HG03442 (cell line): ENCODE data around the gene ARL14EPL.
"Not testable (repeated sequence)": the region's sequence is repeated elsewhere in the genome, so short reads cannot be mapped to it uniquely, and the experiment has no call there.

ENCODE experiments used
- ATAC-seq: cut with Tn5 transposase; IDR thresholded peaks from one replicate; pipeline ENCODE4 v1.9.1; 2021; ENCODE audit warnings: mild to moderate bottlenecking, moderate library complexity; ENCODE audit not compliant: unreplicated experiment

The ARL14EPL gene

DNA sequence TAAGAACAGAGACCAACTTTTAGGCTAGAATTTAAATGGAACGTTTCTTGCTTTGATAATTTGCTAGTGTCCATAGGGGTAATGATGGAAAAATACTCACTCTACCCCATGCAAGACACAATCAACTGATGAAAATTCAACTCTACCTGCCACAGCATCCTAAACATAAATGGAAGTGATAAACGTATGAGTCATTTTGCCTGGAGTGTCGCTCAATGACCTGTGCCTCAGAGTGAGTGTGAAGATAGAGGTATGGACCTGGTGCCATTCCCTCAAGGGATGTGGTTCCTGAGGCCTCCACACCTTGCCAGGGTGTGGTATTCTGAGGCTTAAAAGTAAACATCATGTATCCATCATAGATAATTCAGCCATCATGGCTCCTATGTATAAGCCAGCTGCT is 14.0 kb downstream of the ARL14EPL start:
- ATAC-seq = no peak

DNA sequence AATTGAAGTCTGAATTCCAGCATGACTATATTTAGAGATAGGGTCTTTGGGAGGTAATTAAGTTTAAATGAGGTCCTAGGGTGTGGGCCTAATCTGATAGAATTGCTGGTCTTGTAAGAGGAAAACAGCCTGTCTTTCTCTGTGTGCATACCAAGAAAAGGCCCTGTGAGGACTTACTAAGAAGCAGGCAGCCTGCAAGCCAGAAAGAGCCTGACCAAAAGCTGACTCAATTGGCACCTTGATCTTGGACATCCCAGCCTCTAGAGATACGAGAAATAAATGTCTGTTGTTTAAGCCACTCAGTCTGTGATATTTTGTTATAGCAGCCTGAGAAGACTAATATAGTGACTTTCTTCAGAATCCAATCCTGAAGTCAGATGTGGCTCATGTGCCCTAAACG is 14.6 kb downstream of the ARL14EPL start:
- ATAC-seq = no peak

DNA sequence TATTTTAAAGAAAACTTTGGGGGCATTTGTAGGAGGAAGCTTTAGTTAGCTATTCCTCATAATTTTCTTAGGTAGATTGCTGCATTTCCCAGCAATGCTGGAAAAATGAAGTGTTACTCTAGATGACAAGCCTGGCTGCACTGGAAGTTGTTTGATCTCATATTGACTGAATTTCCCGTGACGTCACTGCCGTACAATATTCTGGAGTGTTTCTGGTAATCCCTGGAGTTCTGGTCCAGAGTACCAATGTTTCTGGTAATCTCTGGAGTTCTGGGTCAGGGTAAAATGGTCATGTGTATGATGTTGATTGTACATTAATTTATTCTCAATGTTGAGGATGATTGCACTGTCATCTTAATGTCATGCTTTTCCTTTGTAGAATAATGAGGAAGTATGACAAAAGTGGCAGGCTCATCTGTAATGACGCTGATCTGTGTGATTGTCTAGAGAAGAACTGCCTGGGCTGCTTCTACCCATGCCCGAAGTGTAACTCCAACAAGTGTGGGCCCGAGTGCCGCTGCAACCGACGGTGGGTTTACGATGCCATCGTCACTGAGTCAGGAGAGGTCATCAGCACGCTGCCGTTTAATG is 26.2 kb downstream of the ARL14EPL start:
- no peak for ATAC-seq

DNA sequence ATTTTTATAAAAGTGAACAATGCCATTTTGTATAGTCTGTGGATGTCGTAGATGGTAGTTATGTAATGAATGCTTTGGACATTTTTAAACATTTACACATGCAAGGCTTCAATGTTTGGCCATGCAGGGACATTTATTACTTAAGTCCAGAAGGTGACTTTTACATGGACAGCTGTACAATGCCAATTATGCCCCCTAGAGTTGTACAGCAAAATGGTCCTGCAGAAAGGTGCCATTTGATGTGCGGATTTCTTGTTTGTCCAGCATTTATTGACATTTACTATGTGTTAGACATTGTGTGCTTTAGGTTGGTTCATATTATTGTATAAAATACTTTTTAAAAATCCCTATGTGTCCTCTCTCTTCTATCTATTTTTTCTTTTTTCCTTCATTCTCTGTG is 30.1 kb downstream of the ARL14EPL start:
- no peak for ATAC-seq

DNA sequence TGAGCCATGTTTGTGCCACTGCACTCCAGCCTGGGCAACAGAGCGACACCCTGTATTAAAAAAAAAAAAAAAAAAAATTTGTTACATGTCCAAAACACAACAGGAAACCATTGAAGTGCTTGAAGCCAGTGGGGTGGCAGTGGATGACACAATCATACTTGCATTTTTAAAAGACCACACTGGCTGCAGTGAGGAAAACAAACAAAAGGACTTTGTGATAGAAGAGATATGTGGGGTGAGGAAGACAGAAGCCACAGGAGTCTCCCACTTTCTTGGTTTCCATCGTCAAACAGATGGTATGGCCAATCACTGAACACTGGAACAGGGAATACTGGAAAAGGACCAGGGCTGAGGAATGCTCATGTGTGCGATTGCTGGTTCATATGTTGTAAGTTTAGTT is 31.7 kb downstream of the ARL14EPL start:
- ATAC-seq = no peak

DNA sequence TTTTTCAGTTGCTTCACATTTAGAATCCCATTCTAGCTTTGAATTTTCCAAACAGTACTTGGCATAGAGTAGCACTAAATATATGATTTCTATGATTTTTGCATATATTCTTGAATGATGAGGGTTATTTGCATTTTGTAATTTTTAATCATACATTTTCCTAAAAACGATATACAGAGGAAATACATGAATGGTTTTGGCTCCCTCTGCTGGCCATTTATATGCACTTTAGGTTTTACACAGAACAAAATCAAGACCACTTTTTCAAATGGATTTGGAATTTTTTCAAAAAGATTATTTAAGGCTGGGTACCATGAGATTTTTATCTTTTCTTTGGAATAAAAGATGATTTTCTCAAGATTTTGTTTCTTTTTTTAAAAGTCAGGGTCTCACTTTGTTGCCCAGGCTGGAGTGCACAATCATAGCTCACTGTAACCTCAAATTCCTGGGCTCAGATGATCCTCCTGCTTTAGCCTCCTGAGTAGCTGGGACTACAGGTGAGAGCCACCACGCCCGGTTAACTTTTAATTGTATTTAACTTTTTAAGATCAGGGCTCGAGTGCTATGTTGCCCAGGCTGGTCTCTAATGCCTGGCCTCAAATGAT is 35.9 kb downstream of the ARL14EPL start:
- no peak for ATAC-seq

DNA sequence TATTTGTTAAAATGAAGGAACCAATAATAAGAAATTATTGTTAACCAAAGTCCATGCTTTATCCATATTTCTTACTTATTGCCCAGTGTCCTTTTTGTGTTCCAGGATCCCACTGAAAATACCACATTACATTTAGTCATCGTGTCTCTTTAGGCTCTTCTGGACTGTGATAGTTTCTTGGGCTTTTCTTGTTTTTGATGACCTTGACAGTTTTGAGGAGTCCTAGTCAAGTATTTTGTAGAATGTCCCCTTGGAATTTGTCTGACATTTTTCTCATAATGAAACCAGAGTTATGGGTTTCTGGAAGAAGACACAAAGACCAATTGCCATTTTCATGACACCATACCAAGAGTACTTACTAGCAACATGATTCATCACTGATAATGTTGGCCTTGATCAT is 38.9 kb downstream of the ARL14EPL start:
- no peak for ATAC-seq

DNA sequence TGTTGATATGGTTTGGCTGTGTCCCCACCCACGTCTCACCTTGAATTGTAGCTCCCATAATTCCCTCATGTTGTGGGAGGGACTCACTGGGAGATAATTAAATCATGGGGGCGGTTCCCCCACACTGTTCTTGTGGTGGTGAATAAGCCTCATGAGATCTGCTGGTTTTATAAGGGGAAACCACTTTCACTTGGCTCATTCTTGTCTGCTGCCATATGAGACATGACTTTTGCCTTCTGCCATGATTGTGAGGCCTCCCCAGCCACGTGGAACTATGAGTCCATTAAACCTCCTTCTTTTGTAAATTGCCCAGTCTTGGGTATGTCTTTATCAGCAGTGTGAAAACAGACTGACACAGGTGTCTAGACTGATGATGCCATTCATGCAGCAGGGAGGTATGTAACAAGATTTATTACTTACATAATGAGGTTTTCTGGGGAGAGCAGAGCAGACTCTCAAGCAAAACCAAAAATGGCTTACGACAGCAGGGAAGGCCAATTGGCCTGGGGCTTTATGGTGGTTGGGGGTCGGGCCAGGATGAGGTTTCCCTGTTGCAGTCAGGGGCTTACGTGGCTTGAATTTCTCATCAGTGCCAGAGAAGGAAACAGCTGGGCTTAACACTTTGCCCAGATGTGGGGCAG is 43.0 kb downstream of the ARL14EPL start:
- ATAC-seq = no peak

DNA sequence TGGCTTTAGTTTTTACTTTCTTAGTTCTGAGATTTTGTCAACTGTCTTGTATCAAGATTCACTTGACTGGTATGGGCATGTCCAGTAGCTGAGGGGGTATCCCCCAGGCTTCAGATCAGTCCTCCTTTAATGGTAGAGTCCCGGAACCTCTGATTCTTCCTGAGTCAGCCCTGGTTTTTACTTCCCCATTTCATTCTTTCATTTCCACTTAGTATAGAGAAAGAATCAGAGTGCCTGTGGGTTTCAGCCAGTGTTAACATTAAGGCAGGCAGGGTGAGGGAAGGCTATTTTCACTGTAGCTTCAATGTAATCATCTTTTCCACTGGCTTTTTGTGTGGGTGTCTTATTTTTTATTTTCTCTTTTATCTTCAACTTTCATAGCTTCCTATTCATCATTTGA is 44.2 kb downstream of the ARL14EPL start:
- peak; percentile 98 for ATAC-seq

DNA sequence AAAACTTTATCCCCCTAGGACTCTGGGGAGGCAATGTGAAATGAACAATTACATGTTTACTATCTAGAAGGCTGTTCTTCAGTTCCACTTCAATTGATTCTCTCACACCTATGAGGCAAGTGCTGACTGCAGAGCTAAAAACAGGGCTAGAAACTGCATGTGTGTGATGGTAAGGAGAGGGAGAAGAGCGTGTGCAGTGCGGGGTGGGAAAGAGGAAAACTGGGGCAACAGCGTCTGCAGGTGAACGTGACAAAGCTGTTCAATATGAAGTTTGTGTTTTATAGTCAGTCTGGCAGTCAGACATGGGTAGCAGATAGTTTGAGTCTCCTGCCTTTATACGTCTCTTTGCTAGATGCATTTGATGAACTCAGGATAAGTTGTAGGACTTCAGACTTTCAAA is 45.9 kb downstream of the ARL14EPL start:
- no peak for ATAC-seq

DNA sequence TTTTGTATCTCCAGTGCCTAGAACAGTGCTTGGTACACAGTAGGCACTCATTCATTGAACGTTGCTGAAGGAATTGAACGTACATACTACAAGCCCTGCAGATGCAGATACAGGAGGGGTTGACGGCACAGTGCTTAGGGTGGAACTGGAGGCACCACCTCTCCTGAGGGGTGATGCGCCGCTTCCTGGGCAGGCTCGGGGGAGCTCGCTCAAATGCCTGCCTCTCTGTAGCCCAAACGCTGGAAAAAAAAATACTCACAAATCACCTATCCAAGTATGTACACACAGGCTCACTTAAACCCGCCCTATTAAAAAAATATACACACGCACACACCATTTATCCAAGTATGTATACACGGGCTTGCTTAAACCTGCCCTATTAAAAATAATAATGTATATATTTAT is 52.0 kb downstream of the ARL14EPL start:
- ATAC-seq = peak; percentile 35

DNA sequence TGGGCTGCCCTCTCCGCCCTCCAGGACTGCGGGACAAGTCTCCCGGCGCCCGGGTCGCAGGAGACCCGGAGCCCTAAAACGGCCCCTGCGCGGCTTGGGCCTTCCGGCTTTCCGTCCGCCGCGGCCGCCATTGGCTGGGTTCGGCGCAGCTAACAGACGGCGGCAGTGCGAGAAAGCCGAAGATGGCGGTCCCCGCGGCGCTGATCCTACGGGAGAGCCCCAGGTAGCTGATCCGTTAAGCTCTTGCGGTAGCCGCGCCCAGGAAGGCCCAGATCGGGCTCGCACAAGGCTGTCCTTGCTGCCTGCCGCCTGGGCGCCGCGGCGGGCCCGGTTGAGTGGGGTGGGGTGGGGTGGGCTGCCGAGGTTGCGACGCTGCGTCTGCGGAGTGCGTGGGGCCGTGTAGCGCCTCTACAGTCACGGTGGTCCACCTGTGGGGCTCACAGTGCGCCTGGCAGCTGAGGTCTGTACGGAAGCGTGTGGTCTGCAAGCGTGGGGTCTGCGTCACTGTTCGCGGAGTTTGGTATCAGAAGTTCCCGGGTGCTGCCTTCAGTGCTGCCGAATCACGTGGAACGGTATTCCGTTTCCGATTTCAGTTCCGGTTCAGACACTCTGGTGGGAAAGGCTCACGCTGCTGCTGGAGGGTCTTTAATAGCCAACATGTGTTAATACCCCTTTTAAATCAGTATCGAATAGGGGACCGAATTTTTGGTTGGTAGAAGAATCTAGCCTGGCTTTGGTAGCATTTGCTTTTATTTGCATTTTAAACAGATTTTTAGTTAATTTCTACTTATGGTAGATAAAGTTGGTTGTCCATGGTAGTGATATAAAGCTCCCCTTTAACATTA is 52.8 kb downstream of the ARL14EPL start, which contains the start of gene COMMD10:
Gene COMMD10 (plus strand): TSS at position 155 of the 845 bp plus-strand sequence.
- ATAC-seq = peak; percentile 88

DNA sequence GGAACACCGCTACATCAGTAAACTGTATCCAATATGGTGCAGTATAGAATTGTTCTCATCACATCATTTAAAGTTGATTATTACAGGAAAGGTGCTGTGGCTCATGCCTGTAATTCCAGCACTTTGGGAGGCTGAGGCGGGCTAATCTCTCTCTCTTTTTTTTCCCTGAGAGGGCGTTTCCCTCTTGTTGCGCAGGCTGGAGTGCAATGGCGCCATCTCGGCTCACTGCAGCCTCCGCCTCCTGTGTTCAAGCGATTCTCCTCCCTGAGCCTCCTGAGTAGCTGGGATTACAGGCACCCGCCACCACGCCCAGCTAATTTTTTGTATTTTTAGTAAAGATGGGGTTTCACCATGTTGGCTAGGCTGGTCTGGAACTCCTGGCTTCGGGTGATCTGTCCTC is 54.0 kb downstream of the ARL14EPL start:
- ATAC-seq = not testable (repeated sequence)

DNA sequence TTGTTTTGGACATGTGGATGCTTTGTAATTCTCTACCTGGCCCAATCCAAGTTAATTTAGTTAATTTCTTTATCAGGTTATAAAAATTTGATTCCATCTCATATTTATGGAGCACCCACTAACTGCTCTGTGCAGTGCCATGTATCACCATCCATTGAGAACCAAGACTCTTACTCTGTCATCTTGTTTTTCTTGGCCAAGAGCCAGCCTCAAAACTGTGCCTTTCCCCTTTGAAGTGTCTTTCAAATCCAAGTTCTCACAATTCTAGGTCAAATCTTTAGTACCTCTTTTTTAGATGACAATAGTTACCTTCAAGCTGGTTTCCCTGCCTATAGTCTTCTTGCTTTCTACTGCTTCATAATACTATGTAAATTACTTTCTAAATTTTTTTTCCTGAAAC is 55.8 kb downstream of the ARL14EPL start:
- no peak for ATAC-seq

DNA sequence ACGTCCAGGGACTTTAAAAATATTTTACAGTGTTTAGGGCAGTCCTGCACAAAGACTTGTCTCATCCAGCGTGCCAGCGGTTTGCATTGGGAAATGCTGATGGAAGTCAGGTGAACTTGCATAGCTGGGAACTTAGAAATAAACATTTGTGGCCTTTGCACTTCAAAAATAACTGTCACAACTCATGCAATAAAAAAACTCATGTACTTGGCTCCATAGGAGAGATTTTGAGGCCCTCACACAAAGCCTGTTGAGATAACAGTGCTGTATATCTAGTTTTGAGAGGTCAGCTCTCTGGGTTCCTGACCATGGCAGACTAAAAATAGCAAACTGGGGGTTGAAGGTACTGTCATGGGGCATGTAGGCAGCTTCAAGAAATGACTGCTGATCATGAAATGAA is 58.0 kb downstream of the ARL14EPL start:
- ATAC-seq = no peak

DNA sequence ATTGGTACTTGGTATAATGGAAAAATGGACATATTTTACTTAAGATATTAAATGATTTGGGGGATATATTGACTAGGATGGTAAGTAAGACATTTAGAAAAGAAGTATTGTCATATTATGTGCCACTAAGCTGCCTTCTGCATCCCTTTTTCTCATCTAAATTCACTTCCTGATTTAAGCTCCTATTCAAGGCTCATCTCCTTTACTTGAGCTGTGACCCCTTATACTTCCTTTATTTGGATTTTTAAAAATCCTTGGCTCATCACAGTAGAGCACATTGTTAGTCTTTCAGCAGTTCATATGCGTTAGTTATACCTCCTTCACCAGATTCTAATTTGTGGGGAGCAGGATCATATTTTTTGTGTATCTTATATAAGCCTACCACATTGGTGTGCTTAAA is 59.1 kb downstream of the ARL14EPL start:
- ATAC-seq = no peak

DNA sequence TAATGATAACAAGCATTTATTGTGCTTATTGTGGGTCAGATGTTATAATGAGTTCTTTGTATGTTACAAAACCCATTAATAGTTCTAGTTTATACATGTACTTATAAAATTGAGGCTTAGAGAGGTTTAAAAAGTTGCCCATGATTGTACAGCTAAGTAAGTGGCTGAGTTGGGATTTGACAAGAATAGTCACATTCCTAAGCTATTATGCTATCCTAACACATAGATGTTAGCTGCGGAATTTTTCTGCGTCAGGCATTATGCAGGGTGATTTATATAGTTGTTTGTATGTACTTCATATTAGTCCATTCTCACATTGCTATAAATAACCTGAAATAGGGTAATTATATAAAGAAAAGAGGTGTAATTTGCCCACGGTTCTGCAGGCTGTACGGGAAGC is 65.0 kb downstream of the ARL14EPL start:
- ATAC-seq = no peak

DNA sequence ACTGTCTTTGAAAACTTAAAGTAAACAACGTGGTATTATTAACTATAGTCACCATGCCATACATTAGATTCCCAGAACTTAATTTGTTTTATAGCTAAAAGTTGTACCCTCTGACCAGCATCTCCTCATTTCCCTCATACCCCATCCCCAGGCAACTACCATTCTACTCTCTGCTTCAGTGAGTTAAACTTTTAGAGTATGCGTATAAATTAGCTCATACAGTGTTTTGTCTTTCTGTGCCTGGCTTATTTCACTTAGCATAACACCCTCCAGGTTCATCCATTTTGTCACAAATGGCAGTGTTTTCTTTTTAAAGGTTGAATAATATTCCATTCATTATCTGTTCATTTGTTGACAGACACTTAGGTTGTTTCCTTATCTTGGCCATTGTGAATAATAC is 66.7 kb downstream of the ARL14EPL start:
- no peak for ATAC-seq

DNA sequence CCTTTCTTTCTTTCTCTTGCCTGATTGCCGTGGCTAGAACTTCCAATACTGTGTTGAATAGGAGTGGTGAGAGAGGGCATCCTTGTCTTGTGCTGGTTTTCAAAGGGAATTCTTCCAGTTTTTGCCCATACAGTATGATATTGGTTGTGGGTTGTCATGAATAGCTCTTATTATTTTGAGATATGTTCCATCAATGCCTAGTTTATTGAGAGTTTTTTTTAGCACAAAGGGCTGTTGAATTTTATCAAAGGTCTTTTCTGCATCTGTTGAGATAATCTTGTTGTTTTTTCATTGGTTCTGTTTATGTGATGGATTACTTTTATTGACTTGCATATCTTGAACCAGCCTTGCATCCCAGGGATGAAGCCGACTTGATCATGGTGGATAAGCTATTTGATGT is 72.7 kb downstream of the ARL14EPL start:
- not testable (repeated sequence) for ATAC-seq
